Renal pelvis (tissue), 4 donors: Measurements from ENCODE around the gene FRY. TPM values are rescaled to one million over a fixed set of nuclear protein-coding genes. Genes with fewer than 3 reads are reported as not detected.
"Not testable (repeated sequence)": the region's sequence is repeated elsewhere in the genome, so short reads cannot be mapped to it uniquely, and the experiment has no call there.

Experiments
- DNase-seq: peaks from one replicate; pipeline ENCODE4 v3.0.0-alpha.2; 2013
- polyA plus RNA-seq, 3 donors: library from polyadenylated mRNA; unstranded; fragments of 120-200 nt; gene quantifications; one replicate each; pipeline ENCODE4 v1.2.1, GENCODE V29; 2013; ENCODE audit not compliant: insufficient read length in 3 of 3

Gene FRY
- polyA plus RNA-seq, 3 donors: 51.2 to 69.5 (median 64.7) TPM

DNA sequence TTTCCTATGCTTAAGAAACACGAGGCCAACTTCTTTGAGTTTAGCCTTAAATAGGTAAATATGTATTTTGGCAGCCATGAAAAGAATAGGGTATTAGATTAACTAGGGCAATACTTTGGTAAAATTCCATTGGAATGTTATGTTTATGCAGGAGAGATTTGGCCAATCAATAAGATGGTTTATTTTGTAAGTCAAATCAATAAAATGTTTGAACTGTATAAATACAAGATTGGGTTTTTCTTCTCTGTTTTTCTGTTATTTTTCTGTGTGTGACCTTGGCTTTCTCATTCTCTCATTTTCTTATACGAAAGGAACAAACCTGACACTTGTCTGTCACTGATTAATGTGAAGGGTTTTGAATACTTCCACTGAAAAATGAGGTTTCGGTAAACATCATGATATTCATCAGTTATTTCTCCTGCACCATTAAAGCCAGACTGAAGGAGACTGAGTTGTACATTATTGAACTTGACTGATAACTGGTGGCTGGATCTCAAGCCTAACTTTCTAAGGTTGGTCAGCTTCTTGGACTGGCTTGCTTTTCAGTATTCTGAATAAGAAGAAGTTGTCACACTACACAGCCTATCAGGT is 8.6 kb downstream of the FRY start:
- DNase-seq: no peak

DNA sequence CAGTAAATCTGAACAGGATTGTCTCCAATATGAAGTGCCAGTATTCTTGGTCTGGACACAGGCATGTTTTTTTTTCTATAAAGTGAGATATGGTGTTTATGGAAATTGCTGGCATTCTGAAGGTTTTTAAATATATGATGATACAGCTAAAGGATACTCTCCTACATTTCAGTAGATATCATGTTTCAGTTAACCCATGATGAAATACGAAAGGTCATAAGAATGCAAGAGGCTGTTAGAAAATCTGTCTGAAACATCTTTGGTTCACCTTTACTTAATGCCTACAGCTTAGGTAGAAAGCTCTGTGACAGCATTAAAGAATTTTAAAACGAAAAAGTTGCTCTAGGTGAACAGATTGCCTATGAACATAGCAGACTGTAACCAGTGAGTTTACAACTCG is 9.1 kb downstream of the FRY start:
- DNase-seq: no peak

DNA sequence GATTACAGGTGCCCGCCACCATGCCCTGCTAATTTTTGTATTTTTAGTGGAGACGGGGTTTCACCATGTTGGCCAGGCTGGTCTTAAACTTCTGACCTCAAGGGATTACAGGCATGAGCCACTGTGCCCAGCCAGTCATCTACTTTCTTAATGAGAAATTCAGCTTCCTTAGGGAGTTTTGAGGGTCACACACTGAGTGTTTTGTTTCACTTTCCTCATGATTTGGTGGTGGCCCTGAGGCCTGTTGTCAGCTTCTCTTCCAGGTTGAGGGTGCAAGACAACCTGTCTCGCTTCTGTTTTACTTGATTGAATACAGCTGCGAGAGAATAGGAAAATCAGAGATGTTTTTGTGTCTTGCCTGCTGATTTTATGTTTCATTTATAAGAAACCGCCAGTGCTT is 9.9 kb downstream of the FRY start:
- no peak for DNase-seq

- DNase-seq: no peak
These were observed 11.0 kb downstream of the FRY start for GRCh38 chr13:32042551-32042950.

- DNase-seq: no peak
These were observed 12.9 kb downstream of the FRY start for GRCh38 chr13:32044446-32044845.

- no peak for DNase-seq
These were observed 14.0 kb downstream of the FRY start for GRCh38 chr13:32045537-32045936.

- no peak for DNase-seq
These were observed 14.6 kb downstream of the FRY start for GRCh38 chr13:32045982-32046785.

DNA sequence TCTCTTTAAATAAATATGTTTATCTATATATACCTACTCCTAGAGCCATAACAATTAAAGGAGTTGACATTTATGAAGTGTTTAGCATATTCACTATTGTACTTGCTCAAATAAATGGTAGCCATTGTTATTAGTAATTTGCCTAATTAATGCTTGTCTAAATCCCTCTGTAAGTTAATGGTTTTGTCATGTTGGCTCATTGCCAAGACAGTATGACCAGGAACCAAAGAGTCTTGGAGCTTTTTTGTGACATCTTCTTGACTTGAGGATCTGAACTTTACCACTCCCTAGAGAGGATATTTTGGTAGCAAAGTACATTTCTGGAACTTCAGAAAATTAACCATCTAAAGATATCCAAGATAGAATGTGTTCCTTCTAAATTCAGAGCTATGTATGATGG is 15.5 kb downstream of the FRY start:
- DNase-seq: no peak

DNA sequence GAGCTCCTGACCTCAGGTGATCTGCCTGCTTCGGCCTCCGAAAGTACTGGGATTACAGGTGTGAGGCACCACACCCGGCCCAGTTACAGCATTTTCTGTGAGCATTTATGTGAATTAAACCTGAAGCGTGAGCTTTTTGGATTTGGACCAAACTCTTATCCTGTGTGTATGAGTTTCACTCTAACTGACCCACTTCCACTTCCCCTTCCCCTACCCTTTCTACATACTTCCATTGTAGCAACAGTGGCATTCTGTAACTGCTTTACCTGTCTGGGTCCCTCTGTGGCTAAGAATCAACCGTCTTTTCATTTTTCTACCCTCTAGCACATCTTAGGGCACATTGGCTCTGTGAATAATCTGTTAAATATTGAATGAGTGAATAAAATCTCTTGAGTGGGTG is 16.2 kb downstream of the FRY start:
- no peak for DNase-seq

- DNase-seq: no peak
These were observed 17.2 kb downstream of the FRY start for GRCh38 chr13:32048816-32049215.

GRCh38 chr13:32051156-32051555 is 19.6 kb downstream of the FRY start:
- DNase-seq: no peak

DNA sequence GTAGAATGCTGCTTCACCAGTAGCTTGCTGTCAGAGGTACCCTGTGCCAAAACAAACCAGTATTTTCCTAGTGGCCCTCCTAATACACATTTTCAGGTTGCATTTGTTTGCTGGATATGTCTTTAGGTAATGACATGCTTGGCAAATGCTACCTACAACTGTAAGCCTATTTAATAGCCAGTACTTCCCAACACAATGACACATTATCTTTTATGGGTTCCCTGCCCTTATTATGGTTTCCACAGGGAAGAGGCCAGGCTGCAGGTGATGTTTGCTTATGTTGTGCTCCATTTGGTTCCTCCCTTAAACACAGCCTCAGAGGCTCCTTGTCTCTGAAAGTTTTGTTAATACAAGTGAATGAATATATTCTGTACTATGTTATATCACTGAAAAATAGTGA is 24.7 kb downstream of the FRY start:
- no peak for DNase-seq

GRCh38 chr13:32057325-32057724 is 25.8 kb downstream of the FRY start:
- DNase-seq: not testable (repeated sequence)

- no peak for DNase-seq
These were observed 28.0 kb downstream of the FRY start for GRCh38 chr13:32059511-32059984.

GRCh38 chr13:32060401-32060878 is 28.9 kb downstream of the FRY start:
- DNase-seq: no peak

GRCh38 chr13:32063619-32064233 is 32.2 kb downstream of the FRY start:
- no peak for DNase-seq

DNA sequence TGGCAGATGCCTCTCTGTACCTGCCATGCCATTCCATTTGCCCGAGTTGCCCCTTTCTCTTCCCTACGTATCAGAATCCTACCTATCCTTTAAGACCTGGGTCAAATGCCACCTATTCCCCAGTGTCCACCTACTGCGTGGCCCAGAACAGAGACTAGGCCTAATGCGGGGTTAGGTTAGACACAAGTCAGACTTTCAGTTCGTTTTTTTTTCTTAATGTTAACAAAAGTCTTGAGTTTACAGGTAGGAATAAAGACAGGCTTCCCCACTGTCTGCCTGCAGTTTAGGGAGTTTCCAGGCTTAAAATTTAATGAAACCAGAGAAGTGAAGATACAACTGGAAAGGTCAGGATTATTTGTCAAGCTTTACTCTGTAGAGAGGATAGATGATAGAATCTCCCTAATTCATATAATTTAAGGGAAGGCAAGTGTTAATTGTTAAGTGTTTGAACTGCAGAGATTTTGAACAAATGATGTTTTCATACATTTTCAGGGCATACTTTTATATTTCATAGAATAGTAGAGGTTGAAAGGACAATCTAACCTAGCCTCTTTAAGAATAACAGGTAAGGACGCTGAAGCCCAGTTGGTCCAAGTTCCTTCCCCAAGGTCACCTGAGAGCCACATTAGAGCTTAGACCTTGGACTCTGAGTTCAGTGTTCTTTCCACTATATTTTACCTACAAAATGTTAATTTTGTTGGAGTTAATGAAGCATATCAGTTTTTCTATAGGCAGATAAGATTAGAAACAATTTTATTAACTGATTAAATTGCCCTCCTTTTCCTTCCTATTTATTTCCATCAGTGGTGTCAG is 35.8 kb downstream of the FRY start:
- DNase-seq: no peak

DNA sequence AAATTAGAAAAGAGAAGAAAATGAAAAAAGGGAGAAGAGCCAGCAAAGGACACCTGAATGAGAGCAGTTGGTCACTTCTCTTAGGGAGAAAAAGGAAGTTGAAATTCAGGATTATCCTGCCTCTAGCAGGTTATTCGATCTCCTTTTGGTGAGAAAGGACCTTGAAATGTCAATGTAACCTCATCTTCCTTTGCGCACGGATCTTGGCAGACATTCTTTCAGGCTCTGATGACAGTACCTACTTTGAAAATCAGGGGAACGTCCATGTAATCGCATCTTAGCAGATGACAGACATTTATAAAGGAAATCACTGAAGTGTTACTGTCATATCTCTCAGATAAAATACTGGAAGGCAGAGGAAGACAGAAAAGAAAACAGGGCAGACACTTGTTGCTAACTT is 36.7 kb downstream of the FRY start:
- DNase-seq: no peak

DNA sequence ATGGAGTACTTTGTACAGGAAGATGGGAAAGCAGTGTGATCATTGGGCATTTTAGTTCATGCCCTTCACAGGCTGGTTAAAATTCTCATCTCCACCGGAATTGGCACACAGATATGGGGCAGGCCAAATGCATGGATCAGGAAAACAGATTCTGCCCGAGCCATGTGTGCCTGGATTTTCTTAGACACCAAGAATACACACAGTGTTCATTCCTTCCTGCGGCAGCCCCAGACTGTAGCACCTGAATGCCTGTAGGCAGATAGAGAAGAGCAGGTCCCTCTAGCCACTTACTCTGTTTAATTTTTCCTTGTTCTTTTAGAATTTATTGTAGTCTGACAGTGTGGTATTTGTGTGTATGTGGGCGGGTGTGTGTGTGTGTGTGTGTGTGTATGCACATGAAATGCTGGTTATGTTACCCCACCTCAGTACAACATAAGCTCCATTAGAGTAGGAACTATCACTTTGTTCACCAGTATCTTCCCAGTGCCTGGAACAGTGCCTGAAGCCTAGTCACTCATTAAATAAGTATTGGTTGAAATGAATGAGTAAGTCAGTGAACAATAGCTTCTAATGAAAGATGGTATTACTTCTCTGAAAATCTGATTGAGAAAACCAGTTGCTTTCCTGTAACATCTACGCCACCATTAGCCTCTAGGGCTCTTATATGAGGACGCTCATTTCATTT is 41.7 kb downstream of the FRY start:
- DNase-seq: no peak

DNA sequence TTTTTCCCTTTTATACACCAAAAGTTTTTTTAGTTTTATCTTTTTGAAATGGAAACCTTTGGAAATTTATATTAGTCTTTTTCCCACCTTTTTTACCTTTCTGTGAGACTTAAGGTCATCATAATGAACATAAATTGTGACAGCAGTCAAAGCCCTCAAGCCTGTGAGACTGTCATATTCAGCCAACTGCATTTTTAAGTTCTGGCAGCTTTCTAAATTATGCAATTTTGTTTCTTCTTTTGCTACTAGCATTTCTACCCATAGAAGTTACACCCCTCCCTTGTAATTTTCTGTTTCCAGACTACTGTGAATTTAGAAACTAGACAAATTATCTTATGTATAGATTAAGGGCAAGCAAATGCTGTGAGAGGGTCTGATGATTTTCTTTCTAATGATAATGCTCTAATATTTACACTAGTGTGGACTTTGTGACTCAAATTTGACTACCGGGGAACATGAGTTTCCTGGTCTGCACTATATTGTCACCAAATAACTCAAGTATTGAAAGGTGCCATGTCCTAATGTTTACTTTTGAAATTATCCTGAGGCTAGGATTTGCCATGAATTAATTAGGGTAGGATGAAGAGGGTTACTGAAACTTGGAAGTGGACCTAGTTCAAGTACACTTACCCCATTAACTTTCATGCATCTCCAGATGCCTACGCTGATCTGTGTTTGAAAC is 43.7 kb downstream of the FRY start:
- DNase-seq: no peak

GRCh38 chr13:32079587-32079986 is 48.0 kb downstream of the FRY start:
- DNase-seq: no peak
